GM12878 (cell line): ENCODE measurements around the gene OMP. TPM values are rescaled to one million over a fixed set of nuclear protein-coding genes. Genes with fewer than 3 reads are reported as not detected.

ENCODE experiments used
- ATAC-seq: fragments of 200-7000 bp; cut with Tn5 transposase; 3 replicates; pipeline ENCODE4 v1.9.1; 2020; ENCODE audit warnings: mild to moderate bottlenecking, moderate library complexity
- BruUV-seq: library from RNA; stranded (reverse); fragments of 400-500 nt; replicated peaks from 2 replicates; lab custom pipeline; 2021; lab: Mats Ljungman, UMichigan
- CTCF ChIA-PET: fragments of 300-600 bp; sonication (Branson Sonifier 250); formaldehyde crosslinking; extraction: SDS; loops from one replicate; lab custom pipeline; 2021; ENCODE audit warnings: inconsistent platforms; lab: Yijun Ruan, JAX
- POLR2A ChIA-PET: fragments of 350-600 bp; formaldehyde crosslinking; extraction: SDS; loops from one replicate; lab custom pipeline; 2021; ENCODE audit warnings: inconsistent platforms; lab: Charles Lee
- RAD21 ChIA-PET: fragments of 300-600 bp; sonication (Branson Sonifier 250); formaldehyde crosslinking; loops from one replicate; lab custom pipeline; 2023; ENCODE audit warnings: antibody characterized with exemption; ENCODE audit not compliant: unreplicated experiment; lab: Charles Lee
- SMC1A ChIA-PET: fragments of 300-600 bp; sonication (Branson Sonifier 250); formaldehyde crosslinking; loops from one replicate; lab custom pipeline; 2023; ENCODE audit not compliant: unreplicated experiment, uncharacterized antibody; lab: Charles Lee
- DNase-seq: peaks from one replicate; pipeline ENCODE4 v3.0.0-alpha.2; 2011; ENCODE audit warnings: low read depth, low spot score
- FAIRE-seq: peaks from 3 replicates; lab custom pipeline; 2011; peaks lifted over from hg19 to GRCh38; lab: Jason Lieb, UNC
- H2AFZ ChIP-seq: 2 replicates; pipeline ENCODE4 v1.6.0; 2011; ENCODE audit warnings: low read depth, low read length, control low read depth; ENCODE audit not compliant: control insufficient read depth
- H3K27ac ChIP-seq: 2 replicates; pipeline ENCODE4 v1.5.1; 2011; ENCODE audit warnings: control low read depth; ENCODE audit not compliant: control insufficient read depth, insufficient read depth
- H3K27me3 ChIP-seq, 2 experiments: replicated peaks in 1 of 2; 2 replicates each; pipeline versions ENCODE4 v1.6.0 to v1.6.1; 2011; ENCODE audit warnings: low read length in 1 of 2; ENCODE audit not compliant: control insufficient read depth in 2 of 2, insufficient read depth in 2 of 2
- H3K36me3 ChIP-seq, 2 experiments: 2 replicates each; pipeline ENCODE4 v1.5.1; 2011; ENCODE audit warnings: low read length in 1 of 2; ENCODE audit not compliant: control insufficient read depth in 2 of 2, insufficient read depth in 2 of 2
- H3K4me1 ChIP-seq: 2 replicates; pipeline ENCODE4 v1.6.1; 2011; ENCODE audit warnings: mild to moderate bottlenecking, low read length, moderate library complexity, mixed read lengths; ENCODE audit not compliant: control insufficient read depth, insufficient read depth
- H3K4me2 ChIP-seq: 2 replicates; pipeline ENCODE4 v1.6.0; 2011; ENCODE audit warnings: control low read depth; ENCODE audit not compliant: control insufficient read depth, insufficient read depth
- H3K4me3 ChIP-seq: fragments of 200-600 bp; sonication (generic); 2 replicates; pipeline ENCODE4 v1.5.1; 2016
- H3K79me2 ChIP-seq: 2 replicates; pipeline ENCODE4 v1.6.0; 2011; ENCODE audit warnings: low read length; ENCODE audit not compliant: control insufficient read depth, insufficient read depth
- H3K9ac ChIP-seq: 2 replicates; pipeline ENCODE4 v1.8.0; 2011; ENCODE audit warnings: low read length, control low read depth, mixed read lengths; ENCODE audit not compliant: control insufficient read depth, insufficient read depth
- H3K9me3 ChIP-seq: replicated peaks from 3 replicates; pipeline ENCODE4 v1.5.1; 2011; ENCODE audit warnings: mild to moderate bottlenecking, low read length; ENCODE audit not compliant: control insufficient read depth, insufficient read depth
- H4K20me1 ChIP-seq: 2 replicates; pipeline ENCODE4 v1.6.0; 2011; ENCODE audit not compliant: control insufficient read depth, insufficient read depth
- ATF3 ChIP-seq: IDR thresholded peaks from 2 replicates; pipeline ENCODE4 v1.6.1; 2011; ENCODE audit warnings: low read depth, mild to moderate bottlenecking, low read length, moderate library complexity, borderline replicate concordance; ENCODE audit errors: extremely low read depth
- BMI1 ChIP-seq: fragments of 450-650 bp; IDR thresholded peaks from 2 replicates; pipeline ENCODE4 v1.6.1; 2016; ENCODE audit warnings: mild to moderate bottlenecking, moderate library complexity, borderline replicate concordance
- CBFB ChIP-seq: IDR thresholded peaks from 2 replicates; pipeline ENCODE4 v1.6.1; 2016; ENCODE audit warnings: antibody characterized with exemption, low read depth
- CEBPZ ChIP-seq: fragments of 150-350 bp; IDR thresholded peaks from 2 replicates; pipeline ENCODE4 v1.6.1; 2016; ENCODE audit warnings: low read depth, low read length
- ELK1 ChIP-seq: IDR thresholded peaks from 2 replicates; pipeline ENCODE4 v1.6.1; 2012; ENCODE audit warnings: low read depth, low read length, improper control_type of control experiment
- IRF5 ChIP-seq: fragments of 450-650 bp; IDR thresholded peaks from 2 replicates; pipeline ENCODE4 v1.6.1; 2017; ENCODE audit warnings: borderline replicate concordance
- POU2F2 ChIP-seq: IDR thresholded peaks from 3 replicates; pipeline ENCODE4 v1.6.1; 2011; ENCODE audit warnings: low read depth, mild to moderate bottlenecking, low read length, borderline replicate concordance
- RELA ChIP-seq: fragments of 450-650 bp; IDR thresholded peaks from 2 replicates; pipeline ENCODE4 v1.8.0; 2014; ENCODE audit warnings: borderline replicate concordance; ENCODE audit not compliant: partially characterized antibody
- REST ChIP-seq: IDR thresholded peaks from 2 replicates; pipeline ENCODE4 v1.6.1; 2012; ENCODE audit warnings: mild to moderate bottlenecking, low read depth, low read length
- RFX5 ChIP-seq: IDR thresholded peaks from 2 replicates; pipeline ENCODE4 v1.6.1; 2011; ENCODE audit warnings: low read depth, low read length, improper control_type of control experiment
- SUPT20H ChIP-seq: IDR thresholded peaks from 2 replicates; pipeline ENCODE4 v1.6.1; 2011; ENCODE audit warnings: low read depth, mild to moderate bottlenecking, low read length, moderate library complexity, borderline replicate concordance; ENCODE audit not compliant: control insufficient read depth
- ZNF207 ChIP-seq: fragments of 450-650 bp; IDR thresholded peaks from 2 replicates; pipeline ENCODE4 v1.6.1; 2014; ENCODE audit warnings: antibody characterized with exemption, mild to moderate bottlenecking, borderline replicate concordance
- WGBS: methylation state at CpG from one replicate; pipeline ENCODE4 v1.1.6; 2016; ENCODE audit warnings: low lambda C conversion rate; ENCODE audit not compliant: insufficient replicate concordance, insufficient coverage; ENCODE audit errors: missing lambda C conversion rate; 5-methylcytosine and 5-hydroxymethylcytosine counted together
- in situ Hi-C: fragments of 300-500 bp; cut with MboI; formaldehyde crosslinking; loops from 9 replicates; pipeline ENCODE4 v1.14.3; 2018; ENCODE audit warnings: mixed read lengths
- intact Hi-C: fragments of 100-400 bp; cut with micrococcal nuclease; formaldehyde crosslinking; loops from one replicate; pipeline ENCODE4 v1.14.2; 2022; ENCODE audit not compliant: unreplicated experiment
- polyA plus RNA-seq, 11 experiments: library from polyadenylated mRNA; depleted of rRNA in 4 of 11; unstranded in 6 of 11; stranded (reverse) in 5 of 11; fragments of >200 nt; fragmentation: Nextera tagmentation in 4 of 11; fragmentation: Illumina TruSeq in 1 of 11; extraction: Ambion mirVana in 4 of 11; extraction: Trizol in 1 of 11; gene quantifications; 1 replicate in 1 of 11; 2 replicates in 10 of 11; pipeline versions ENCODE4 v1.2.1 to v1.2.3, GENCODE V29; 2011 to 2016; ENCODE audit warnings: inconsistent platforms in 2 of 11, missing spikeins in 2 of 11, low read depth in 1 of 11
- total RNA-seq, 4 experiments: library from RNA; depleted of rRNA in 3 of 4; stranded (reverse); fragments of >200 nt in 3 of 4; fragmentation: Illumina TruSeq in 1 of 4; extraction: Trizol in 1 of 4; gene quantifications; 2 replicates each; pipeline versions ENCODE4 v1.2.1 to v1.2.3, GENCODE V29; 2013 to 2021

Gene OMP
- total and polyA plus RNA-seq, 10 of the 15 experiments (the other 5 are each of a cell fraction or from before 2014, with no cell fraction given): not detected

- Histone ChIP-seq H3K9me3 (no peaks in the 10 kb centered on the region), H3K4me1 (0 out of 2 replicates have a peak, but pooled peaks cover 3% of the 10 kb centered on the region), H3K27ac (no peak overlapping the region), H4K20me1 (no peaks in the 10 kb centered on the region), H3K4me2 (no peak overlapping the region), H3K4me3 (no peak overlapping the region), H3K79me2 (no peaks in the 10 kb centered on the region), H2AFZ (no peak overlapping the region), H3K27me3 (peaks cover 0 to 3% of the 10 kb centered on the region in 2 experiments; a peak in 2 of 4 replicates), H3K36me3 (no peaks in the 10 kb centered on the region), H3K9ac (no peak overlapping the region)
- ChIA-PET RAD21 (no interaction called here), SMC1A (interaction anchor here (1.1 kb wide), 1 partner anchor 55 kb away, joined by 3 read pairs; no protein-coding TSS in a partner anchor), CTCF (interaction anchor here (1.1 kb wide), 1 partner anchor 417 kb away, joined by 3 read pairs; no protein-coding TSS in a partner anchor), POLR2A (no interaction called here)
- DNase-seq: no peak
- 46% methylated on average over 9 of the region's 9 CpGs for WGBS
- BruUV-seq: no TSS peak
- no peak for ATAC-seq
- intact Hi-C loops: no loop called here
- in situ Hi-C loops: no loop called here
- FAIRE-seq: no peak
- no peak for TF ChIP-seq SUPT20H
- no peak for TF ChIP-seq CEBPZ
- TF ChIP-seq ELK1: no peak
- no peak for TF ChIP-seq BMI1
- no peak for TF ChIP-seq CBFB
- TF ChIP-seq ATF3: no peak
- TF ChIP-seq POU2F2: no peak
- no peak for TF ChIP-seq RELA
- no peak for TF ChIP-seq ZNF207
- no peak for TF ChIP-seq IRF5
- TF ChIP-seq RFX5: no peak
- TF ChIP-seq REST: no peak
Observed at GRCh38 chr11:77130763-77131513, 28.3 kb downstream of the OMP start.
